HG03378 (cell line): ENCODE data around the gene SLC7A9.
"Not testable (repeated sequence)": the region's sequence is repeated elsewhere in the genome, so short reads cannot be mapped to it uniquely, and the experiment has no call there.

Experiments
- ATAC-seq: cut with Tn5 transposase; IDR thresholded peaks from one replicate; pipeline ENCODE4 v1.9.1; 2021; ENCODE audit warnings: mild to moderate bottlenecking, moderate library complexity; ENCODE audit not compliant: unreplicated experiment

The SLC7A9 gene

DNA sequence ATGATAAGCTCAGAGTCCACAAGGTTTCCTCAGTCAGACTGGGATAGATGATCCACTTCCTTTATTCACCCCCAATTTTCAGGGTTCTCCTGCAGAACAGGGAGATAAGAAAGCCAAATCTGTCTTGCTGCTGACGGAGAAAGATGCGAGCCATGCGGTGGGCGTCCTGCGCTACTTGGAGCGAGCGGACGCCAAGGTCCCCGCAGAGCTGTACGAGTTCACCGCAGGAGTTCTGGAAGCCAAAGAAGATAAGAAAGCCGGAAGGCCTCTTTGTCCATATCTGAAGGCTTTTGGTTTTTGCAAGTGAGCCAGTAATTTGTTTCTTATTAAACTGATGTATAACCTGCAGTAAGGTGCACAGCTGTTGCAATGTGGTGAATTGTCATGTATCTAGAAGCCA, 66.7 kb downstream of the SLC7A9 start:
- no peak for ATAC-seq

DNA sequence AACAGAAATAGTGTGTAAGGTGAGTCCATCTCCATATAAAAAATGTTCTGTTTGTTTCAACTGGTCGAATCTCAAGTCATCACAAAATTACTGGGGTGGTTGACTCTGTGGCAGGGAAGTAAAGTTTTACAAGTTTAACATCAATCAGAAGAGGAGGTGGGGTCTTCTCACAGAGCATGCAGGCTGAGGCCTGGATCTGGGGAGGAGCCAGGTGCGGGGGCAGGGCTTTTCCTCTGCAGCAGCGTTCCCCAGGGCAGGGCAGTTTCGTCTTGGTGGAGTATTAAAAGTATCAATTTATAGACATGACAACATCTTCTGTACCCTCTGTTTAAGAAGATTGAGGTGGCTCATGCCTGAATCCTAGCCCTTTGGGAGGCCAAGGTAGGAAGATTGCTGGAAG, 68.8 kb downstream of the SLC7A9 start:
- ATAC-seq: no peak

DNA sequence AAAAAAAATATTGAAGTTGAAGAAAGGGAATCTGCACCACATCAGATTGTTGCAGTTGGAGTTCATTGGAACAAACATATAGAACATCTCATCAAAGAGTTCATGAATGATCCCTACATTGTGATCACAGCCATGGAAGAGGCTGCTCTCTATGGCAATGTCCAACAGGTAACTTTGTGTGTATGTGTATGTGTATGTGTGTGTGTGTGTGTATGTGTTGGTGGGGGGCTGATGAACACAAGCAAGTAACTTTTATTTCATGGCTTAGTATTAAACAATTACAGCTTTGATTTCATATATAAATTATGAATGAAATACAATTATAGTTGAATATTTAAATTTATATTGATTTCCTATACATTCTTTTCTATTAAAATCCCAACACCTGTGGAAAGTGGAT, 69.4 kb downstream of the SLC7A9 start:
- no peak for ATAC-seq

GRCh38 chr19:32798201-32798600, 71.4 kb downstream of the SLC7A9 start:
- ATAC-seq: no peak

DNA sequence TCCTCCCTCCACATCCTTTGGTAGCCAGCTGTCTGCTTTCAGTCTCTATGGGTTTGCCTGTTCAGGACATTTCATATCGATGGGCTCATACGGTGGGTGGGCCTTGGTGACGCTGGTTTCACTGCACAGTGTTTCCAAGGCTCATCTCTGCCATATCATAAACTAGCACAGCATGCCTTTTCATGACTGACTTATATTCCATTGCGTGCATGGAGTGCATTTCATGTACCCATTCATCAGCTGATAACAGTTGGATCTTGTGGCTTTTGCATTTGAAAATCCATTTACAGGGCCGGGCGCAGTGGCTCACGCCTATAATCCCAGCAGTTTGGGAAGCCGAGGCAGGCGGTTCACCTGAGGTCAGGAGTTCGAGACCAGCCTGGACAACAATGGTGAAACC, 80.1 kb downstream of the SLC7A9 start:
- ATAC-seq: no peak

GRCh38 chr19:32787895-32788294, 81.7 kb downstream of the SLC7A9 start:
- ATAC-seq: not testable (repeated sequence)

DNA sequence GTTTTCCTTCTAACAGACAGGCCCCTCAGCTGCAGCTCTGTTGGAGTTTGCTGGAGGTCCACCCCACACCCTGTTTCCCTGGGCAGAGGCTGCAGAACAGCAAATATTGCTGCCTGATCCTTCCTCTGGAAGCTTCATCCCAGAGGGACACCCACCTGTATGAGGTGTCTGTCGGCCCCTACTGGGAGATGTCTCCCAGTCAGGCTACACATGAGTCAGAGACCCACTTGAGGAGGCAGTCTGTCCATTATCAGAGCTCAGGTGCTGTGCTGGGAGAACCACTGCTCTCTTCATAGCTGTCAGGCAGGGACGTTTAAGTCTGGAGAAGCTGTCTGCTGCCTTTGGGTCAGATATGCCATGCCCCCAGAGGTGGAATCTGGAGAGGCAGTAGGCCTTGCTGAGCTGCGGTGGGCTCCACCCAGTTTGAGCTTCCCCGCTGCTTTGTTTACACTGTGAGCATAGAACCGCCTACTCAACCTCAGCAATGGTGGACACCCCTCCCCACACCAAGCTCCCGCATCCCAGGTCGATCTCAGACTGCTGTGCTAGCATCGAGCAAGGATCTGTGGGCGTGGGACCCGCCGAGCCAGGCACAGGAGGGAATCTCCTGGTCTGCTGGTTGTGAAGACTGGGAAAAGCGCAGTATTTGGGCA, 82.3 kb downstream of the SLC7A9 start:
- ATAC-seq: not testable (repeated sequence)

GRCh38 chr19:32782089-32782488, 87.5 kb downstream of the SLC7A9 start:
- not testable (repeated sequence) for ATAC-seq

DNA sequence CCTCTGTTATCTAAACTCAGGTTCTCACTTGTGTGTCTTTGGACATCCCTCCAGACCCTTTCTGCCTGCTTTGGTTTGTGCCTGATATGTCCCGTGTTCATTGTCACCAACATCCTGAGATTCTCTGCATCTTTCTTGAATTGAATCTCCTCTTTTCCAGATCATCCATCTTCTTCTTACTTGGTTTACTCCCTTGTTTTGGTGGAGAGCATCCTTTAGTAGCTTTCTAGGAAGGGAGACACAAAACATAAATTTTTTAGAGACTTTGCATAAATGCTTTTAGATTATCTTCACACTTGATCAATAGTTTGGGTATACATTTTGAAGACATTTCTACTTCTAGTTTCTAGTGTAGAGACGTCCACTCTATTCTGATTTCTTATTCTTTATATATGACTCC, 88.3 kb downstream of the SLC7A9 start:
- ATAC-seq: no peak
